Putamen (tissue), 1 donor: Measurements from ENCODE around the gene ZFHX3.
"Not testable (repeated sequence)": the region's sequence is repeated elsewhere in the genome, so short reads cannot be mapped to it uniquely, and the experiment has no call there.

Source experiments
- DNase-seq: peaks from one replicate; pipeline ENCODE4 v3.0.0-alpha.2; 2016; ENCODE audit warnings: low spot score

The ZFHX3 gene

DNA sequence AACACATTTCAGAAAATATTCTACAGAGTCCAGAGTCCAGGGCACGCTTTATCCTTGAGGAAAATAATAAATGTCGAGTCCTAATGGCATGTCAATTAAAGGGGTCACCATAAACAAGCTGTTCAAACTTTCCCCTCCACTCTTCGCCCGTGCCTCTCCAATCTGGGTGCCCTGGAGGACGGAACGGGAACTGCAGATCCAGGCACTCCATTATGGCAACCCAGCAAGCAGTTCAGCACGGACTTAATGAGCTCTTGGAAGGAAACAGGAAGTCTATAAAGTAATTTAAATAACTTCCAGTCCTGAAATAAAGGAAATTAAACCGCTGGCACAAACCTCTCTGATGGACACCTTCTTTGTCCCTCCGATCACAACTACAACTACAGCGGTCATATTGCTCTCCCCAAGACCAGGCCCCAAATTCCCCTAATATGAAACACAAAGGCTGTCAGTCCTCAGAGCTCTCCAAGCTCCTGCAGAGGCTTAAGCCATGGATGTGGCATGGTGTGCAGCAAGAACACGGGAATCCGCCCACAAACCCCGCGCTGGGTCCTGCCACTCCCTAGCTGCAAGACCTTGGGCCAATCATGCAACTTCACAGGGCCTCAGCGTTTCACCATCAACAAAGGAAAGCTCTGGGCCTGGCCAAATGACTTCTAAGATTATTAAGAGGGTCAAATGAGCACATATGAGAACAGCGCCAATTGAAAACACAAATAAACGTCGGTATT is 52.6 kb downstream of the ZFHX3 start:
- no peak for DNase-seq

DNA sequence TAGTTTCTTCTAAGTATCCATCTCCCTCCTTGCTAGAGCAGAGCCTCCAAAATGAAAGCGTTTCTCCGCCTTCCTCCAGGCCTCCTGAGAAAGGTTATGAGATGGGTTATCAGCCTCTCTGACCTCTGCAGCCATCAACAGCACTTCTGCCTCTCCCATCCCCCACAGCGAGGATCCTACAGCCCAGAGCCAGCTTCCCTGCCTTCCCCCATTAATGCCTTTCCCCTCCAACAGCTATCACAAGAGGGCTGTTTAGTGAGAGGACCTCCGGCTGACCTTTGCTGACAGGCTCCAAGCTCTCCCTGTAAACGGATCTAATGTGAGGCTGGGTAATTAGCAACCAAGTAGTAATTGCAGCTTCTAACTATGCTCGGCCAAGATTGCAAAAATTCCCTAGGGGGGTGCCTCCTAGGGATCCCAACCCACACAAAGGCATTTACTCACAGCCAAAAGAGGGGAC is 55.8 kb downstream of the ZFHX3 start:
- DNase-seq, result no peak

DNA sequence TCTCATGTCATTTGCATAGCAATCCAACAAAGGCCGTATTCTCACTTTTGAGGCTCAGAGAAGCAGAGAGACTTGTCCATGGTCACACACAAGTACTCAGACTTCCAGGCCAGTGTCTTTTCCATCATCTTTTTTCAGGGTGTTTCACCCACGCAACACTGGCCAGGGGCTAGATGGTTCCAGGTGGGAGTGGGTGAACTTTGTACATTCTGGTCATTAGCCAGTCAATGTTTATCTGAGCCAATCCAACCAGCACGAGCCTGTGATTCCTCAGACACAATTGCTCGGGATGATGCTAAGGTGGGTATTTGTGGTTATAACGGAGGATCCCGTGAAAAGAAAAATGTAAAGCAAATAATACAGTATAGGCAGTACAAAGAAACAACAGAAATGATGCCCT is 56.3 kb downstream of the ZFHX3 start:
- no peak for DNase-seq

DNA sequence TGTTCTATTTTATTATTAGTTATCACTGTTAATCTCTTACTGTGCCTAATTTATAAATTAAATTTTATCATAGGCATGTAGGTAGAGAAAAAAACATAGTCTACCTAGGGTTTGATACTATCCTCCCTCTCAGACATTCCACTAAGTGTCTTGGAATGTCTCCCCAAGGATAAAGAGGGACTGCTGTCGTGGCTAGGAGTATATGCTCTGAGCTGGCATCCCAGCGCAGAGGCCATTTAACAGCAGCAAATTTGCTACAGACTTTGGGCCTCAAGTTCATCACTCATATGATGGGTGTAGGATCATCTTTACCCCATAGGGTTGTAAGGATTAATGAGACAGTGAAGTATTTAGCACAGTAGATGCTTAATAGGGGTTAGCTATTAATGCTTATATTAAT is 56.7 kb downstream of the ZFHX3 start:
- no peak for DNase-seq

DNA sequence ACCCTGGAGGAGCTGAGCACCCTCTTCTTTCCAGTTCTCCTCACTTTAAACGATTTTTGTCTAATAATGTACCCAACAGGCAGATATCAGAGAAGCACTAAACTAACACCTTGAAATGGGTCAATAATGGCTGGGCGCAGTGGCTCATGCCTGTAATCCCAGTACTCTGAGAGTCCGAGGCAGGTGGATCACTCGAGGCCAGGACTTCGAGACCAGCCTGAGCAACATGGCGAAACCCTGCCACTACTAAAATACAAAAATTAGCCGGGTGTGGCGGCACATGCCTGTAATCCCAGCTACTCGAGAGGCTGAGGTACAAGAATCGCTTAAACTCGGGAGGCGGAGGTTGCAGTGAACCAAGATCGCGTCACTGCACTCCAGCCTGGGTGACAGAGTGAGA is 57.4 kb downstream of the ZFHX3 start:
- DNase-seq, result no peak

DNA sequence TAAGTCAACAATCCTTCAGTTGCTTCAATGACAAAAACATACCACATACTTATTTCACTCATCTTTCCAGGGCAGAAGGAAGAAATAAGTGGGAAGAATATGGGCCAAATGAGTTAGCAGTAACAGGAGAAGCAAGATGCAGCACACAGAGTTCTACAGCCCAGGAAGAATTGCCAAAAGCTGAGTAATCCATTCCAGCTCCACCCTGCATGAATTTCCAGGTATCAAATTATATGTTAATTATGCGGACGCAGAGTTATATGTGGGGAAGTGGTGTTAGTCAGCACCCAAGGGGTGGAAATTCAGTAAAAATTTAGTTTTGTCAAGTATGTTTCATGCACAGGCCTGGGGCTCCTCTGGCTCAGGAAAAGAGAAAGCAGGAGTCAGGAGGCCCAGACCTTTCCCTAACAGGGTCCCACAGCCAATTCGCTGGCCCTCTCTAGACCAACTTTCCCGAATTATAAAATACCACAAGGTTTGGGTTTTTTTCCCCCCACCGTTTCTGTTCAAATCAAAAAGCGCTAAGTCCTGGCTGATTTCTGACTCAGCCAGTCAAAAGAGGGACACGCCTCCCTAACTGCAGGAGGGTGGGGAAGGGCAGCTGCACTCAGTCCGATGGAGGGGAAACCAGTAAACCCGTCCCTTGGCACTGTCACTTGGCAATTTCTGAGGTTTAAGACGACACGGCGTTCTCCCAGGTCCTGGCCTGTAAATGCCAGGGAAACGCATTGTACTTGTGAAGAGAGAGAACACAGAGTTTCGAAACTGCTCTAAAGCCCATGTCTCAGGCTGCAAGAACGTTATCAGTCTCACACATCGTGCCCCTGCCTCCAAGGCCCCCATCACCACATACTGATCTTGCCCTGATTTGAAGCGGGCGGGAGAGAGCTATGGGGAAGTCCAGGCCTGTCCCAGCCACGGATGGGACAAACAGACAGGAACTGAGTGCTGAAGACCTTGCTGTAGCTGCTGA is 58.1 kb downstream of the ZFHX3 start:
- no peak for DNase-seq

DNA sequence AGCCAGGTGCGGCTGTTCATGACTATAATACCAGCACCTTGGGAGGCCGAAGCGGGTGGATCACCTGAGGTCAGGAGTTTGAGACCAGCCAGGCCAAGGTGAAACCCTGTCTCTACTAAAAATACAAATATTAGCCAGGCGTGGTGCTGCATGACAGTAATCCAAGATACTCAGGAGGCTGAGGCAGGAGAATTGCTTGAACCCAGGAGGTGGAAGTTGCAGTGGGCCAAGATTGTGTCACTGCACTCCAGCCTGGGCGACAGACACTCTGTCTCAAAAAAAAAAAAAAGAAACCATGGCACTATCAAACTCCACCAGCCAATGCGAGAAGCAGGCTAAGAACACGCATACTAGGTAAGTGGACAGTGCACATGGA is 58.7 kb downstream of the ZFHX3 start:
- DNase-seq, result not testable (repeated sequence)

DNA sequence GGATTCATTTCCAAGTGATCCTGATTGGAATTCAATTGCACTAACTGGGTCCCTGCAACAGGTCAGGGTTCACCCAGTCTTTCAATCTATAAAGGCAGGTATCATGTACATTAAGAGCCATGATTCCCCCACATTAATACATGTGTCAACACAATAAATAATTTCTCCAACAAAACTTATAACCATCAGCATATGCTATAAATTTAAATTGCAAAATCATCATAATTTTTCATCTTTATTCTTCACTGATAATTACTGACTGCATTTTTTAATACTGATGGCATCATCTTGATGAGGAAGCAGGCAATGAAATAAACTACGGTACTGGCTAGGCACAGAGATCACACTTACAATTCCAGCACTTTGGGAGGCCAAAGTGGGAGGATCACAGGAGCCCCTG is 59.4 kb downstream of the ZFHX3 start:
- no peak for DNase-seq

DNA sequence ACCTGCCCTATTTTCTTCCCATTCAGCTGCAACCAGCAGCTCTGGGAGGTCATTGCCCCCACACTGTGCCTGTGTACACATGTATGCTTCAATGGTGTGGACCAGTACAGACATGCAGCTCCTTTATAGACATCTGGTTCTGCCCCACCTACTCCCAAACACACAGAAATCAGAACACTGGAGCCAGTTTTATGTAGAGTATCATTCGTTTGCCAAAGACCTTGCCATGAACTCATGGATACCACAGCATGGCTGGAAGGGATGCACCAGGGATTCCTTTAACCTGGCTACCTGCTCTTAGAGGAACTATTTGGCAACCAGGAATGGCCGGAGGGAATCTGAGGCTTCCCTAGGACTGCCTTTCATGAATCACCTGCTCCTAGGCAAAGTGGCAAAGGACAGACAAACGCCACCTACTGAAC is 60.4 kb downstream of the ZFHX3 start:
- DNase-seq, result no peak

DNA sequence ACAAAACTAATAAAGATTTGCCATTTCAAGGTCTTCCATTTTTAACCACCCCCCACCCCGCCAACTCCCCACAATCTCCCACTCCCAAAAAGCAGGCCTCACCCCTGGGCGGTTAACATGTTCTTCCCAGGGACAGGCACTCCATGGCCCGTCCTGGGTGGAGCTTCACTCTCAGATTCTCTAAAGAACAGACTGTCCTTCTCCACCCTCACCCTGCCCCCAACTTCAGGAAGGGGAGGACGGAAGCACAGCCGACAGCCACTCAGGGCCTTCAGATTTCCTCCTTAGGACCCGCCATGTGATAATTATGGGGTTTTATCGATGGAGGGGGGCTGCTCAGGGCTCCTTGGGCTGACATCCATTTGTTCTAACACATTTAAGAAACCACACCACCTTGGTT is 61.9 kb downstream of the ZFHX3 start:
- DNase-seq, result no peak

DNA sequence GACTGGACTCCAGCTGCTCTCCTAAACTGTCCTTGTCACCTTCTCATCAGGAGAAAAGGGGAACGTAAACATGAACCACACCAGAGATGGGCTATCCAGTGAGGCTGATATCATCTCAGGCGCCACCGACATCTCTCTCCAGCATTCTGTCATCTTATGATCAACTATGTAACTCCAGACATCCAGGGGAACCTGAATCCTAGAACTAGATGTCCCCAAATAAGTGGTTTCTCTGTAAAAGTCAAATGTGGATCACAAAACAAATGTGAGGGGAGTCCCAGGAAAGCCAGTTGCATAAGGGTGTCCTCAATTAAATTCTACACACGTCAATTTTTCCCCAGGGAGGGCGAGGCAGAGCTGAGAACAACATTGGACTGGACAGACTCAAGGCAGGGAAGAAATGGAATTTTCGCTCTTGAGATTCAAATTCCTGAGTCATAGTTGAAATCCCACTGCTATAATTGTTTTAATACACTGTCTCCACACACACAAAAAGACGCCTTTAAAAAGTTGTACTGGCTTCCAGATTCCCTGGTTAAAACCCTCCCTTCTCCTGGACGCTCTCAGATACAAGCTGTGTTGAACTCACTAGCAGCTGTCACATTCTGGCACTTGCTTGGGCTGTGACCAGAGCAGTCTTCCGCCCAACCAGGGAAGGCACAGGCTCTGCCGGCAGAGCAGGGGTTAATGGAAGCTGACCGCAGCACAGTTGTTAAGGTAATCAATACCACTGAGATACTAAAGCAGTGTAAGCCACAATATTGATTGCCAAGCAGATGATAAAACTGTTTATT is 62.6 kb downstream of the ZFHX3 start:
- no peak for DNase-seq

DNA sequence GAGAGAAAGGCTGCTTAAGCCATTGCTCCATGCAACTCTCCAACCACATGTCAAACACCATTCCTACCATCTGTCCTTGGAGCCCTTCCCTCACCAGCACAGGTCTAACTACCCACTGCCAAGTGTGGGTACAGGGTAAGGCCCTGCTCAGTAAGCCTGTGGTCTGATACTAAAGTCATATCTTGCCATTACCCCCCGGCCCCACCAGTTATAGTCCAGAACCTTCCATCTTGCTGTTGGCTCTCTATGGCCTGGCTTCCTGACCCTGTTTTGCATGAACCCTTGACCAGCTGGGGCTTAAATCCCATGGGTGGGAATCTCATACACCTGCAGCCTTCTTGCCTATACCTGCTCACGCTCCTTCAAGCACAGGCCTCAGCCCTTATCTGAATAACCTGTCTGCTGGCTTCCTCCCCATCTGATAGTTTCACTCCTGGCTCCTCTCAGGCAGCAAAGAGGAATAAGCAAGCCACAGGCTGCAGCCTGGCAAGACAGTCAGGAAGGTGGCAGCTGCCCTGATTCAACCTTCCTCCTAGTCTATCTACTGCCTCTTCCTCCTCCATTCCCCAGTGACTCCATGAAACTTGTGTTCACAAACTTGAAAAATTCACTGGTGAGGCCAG is 64.1 kb downstream of the ZFHX3 start:
- no peak for DNase-seq

DNA sequence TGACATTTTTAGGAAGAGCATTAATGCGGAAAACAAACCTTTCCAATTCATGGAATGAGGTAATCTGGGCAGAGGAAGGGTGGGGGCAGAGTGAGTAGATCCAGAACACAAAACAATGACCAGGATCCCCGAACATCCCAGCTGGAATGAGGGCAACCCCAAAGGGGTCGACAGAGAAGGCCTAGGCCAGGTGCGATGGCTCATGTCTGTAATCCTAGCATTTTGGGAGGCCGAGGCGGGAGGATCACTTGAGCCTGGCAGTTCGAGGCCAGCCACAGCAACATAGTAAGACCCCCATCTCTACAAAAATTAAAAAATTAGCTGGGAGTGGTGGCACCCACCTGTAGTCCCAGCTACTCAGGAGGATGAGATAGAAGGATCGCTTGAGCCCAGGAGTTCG is 64.7 kb downstream of the ZFHX3 start:
- DNase-seq, result no peak

DNA sequence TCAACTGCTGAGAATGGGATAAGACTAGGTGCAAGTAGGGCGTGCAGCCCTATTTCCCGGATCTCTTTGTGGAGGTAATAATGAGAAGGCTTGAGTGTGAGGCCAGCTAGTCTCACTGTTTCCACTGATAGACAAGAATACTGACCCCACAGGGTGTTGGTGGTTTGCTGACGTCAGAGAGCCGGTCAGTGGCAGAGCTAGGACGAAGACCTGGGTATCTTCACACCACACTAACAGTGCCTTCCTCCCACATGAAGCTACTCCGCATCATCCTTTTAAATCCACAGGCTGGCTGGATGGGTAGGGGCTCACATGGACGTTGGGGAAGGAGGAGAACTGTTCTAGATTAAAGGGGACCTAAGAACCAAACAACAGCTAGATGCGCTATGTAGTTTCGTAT is 68.0 kb downstream of the ZFHX3 start:
- no peak for DNase-seq

DNA sequence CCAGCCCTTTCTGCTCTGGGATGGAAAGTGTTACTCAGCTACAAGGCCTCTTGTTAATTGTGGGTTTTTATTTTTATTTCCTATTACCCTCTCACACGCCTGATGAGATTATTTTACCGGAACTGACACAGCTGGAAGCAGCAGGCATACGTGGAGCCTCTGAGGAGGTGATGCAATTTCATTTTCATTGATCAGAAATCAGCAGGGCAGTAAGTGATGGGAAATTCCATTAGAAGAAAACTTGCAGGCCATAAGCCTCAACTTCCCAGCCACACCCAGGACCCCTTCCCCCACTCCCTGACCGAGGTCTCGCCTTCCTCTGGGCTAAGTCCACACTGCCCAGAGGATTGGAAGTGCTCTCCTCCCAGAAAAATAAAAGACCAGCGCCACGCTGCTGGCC is 69.7 kb downstream of the ZFHX3 start:
- DNase-seq, result no peak

DNA sequence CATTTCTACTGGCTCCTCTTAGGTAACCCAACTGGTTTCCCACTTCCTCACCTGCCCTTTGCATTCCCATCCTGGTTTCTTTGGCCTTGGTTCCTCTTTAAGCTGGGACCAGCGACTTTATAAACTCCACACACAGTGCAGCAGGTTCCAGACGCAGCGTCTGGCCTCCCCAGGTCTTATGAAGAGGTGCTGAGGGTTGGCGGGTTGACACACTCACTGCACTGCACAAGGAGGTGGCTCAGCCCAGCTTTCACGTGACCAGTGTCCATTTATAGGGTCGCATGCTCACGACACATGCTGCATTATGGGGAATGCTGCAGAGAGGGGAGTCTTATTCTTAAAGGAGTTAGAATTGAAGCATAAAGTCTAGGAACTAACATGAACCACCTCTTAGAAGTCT is 70.8 kb downstream of the ZFHX3 start:
- no peak for DNase-seq

DNA sequence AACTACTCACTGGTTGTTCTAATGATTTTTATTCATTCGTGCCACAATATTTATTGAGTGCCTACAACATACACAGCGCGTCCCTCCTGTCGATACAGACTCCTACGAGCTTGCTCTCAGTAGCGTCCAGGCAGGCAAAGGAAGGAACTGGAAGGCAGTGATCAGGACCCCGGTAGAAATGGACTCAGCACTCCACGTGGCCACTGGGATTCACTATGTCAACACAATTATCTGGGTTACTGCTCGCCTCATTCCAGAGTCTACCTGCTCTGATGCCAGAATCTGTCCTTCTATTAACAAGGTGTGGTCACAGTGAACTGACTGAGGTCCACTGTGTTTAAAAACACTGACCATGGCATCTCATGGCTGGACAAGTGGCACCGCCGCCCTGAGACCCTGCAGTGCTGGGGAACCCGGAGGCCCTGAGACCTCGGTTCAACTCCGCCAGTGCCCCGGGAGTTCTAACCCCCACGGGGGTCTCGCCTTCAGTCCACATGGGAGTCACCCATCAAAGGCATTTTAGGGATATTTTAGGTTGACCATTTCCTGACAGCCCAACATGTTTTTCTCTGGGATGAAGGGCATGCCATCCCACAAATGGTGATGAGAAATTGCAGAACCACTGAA is 71.4 kb downstream of the ZFHX3 start:
- DNase-seq, result no peak

DNA sequence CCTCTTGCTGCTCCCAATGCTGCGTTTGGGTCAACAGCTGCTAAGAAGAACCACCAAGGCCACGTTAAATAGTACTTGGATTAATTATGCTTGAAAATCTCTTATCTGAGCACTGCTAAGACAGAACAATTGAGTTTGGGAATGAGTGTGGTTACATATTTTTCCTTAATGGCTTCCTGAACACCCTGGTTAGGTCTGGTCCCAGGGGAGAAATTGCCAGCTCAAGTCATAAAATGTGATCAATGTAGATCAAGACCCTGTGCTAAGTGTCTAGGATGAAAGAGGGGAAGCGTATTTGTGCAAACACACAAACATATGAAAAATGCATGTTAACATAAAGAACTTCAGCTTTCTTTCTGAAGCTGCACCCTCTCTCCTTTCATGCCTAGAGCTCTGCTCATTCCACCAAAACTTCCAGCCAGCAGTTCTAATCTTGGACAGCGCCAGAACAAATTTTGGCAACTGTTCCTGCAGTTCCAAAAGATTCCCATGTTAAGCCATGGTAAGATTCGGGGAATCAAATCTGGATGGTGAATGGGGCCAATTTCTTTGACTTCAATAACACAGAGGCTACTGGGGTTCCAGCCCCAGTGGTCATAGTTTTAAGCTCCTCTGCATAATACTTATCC is 72.0 kb downstream of the ZFHX3 start:
- DNase-seq, result no peak

DNA sequence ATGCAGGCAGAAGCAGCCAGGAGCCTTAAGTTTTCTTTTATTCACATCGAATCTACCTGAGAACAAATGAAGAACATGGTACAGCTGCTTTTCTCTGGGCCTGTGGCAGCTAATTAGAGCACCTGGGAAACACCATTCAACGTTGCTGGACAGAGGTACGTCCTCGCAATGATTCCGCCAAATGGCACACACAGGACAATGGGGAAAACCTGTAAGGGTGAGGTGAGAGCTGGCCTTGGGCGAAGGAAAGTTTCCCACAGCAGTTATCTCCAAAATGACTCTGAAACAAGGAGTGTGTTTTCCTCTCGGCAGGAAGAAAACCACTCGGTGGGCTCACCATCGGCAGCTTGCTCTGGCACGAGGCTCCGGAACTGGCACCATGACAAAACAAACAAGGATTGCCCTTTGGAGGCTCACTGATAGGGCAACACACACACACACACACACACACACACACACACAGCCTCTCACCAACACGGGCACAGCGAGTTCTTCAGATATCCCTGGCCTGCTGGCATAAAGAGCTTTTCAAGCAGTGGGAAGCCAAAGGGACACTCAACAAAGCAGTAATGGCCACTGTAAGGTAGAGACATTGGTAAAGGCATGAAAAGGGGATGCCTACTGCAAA is 73.7 kb downstream of the ZFHX3 start:
- DNase-seq, result no peak

DNA sequence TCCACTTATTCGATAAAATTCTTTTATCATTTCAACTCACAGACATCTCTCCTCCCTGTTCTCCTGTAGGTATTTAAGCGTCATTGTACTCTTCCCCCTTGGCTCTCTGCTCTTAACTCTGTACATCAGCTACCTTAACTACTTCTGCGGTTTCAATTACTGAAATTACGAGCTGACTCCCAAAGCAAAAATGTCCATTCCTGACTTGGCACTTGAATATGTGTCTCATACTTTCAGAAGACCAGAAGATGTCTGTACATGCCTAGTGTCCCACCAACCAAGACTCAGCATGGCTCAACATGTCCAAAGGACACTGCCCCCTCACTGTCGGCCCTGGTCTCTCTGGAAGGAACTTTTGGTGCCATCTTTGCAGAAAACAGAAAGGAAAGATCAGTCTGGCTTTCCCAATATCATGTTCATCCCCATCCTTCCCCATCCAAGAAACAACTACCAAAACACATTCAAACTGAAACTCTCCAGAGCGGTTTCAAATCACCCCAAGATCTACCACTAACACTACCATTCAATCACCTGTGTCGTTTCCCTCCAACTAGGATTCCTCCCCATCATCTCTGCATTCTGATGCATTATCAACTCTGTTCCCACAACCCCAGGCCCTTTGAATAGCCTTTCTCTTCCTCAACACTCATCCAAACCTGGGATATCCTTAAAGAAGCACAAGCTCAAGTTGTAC is 74.9 kb downstream of the ZFHX3 start:
- DNase-seq, result no peak
